ENCODE measurements around the gene LRRC14B.

DNA sequence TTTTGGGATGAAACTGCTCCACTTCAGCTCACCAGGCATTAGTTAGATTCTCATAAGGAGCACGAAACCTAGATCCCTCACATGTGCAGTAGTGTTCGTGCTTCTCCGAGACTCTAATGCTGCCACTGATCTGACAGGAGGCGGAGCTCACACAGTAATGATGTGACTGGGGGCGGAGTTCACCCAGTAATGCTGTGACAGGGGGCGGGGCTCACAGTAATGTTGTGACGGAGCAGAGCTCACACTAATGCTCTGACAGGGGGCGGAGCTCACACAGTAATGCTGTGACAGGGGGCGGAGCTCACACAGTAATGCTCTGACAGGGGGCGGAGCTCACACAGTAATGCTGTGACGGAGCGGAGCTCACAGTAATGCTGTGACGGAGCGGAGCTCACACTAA, 27.1 kb upstream of the LRRC14B start:
- TF ChIP-seq, protein P1, sequence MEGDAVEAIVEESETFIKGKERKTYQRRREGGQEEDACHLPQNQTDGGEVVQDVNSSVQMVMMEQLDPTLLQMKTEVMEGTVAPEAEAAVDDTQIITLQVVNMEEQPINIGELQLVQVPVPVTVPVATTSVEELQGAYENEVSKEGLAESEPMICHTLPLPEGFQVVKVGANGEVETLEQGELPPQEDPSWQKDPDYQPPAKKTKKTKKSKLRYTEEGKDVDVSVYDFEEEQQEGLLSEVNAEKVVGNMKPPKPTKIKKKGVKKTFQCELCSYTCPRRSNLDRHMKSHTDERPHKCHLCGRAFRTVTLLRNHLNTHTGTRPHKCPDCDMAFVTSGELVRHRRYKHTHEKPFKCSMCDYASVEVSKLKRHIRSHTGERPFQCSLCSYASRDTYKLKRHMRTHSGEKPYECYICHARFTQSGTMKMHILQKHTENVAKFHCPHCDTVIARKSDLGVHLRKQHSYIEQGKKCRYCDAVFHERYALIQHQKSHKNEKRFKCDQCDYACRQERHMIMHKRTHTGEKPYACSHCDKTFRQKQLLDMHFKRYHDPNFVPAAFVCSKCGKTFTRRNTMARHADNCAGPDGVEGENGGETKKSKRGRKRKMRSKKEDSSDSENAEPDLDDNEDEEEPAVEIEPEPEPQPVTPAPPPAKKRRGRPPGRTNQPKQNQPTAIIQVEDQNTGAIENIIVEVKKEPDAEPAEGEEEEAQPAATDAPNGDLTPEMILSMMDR (IDR thresholded peaks at IDR 0.05): no peak
- TF ChIP-seq POLR2A (IDR thresholded peaks at IDR 0.05): no peak

Measured in testis (tissue), 2 donors.